HepG2 (cell line): ENCODE results near the gene CAD. TPM values are rescaled to one million over a fixed set of nuclear protein-coding genes. Genes with fewer than 3 reads are reported as not detected.

ENCODE experiments used
- CC2D1A ChIP-seq: sonication (generic); formaldehyde crosslinking; IDR thresholded peaks from 2 replicates; pipeline ENCODE4 v1.8.1; 2023; ENCODE audit warnings: mild to moderate bottlenecking, missing genetic modification reagents
- ESRRA ChIP-seq: sonication (generic); formaldehyde crosslinking; IDR thresholded peaks from 2 replicates; pipeline ENCODE4 v1.5.1; 2020; ENCODE audit warnings: mild to moderate bottlenecking, low read depth, missing genetic modification reagents
- HIC2 ChIP-seq: sonication (generic); formaldehyde crosslinking; IDR thresholded peaks from 2 replicates; pipeline ENCODE4 v1.9.0; 2022; ENCODE audit warnings: low read depth, missing genetic modification reagents
- MED8 ChIP-seq: sonication (generic); formaldehyde crosslinking; IDR thresholded peaks from 2 replicates; pipeline ENCODE4 v1.8.1; 2023; ENCODE audit warnings: mild to moderate bottlenecking, missing genetic modification reagents; ENCODE audit not compliant: insufficient replicate concordance
- MZF1 ChIP-seq: sonication (generic); formaldehyde crosslinking; IDR thresholded peaks from 2 replicates; pipeline ENCODE4 v1.8.1; 2023; ENCODE audit warnings: mild to moderate bottlenecking, missing genetic modification reagents, borderline replicate concordance
- POLR2A ChIP-seq, 2 experiments: IDR thresholded peaks; 2 replicates each; pipeline ENCODE4 v1.6.1; 2011; ENCODE audit warnings: low read depth in 2 of 2, low read length in 2 of 2, mild to moderate bottlenecking in 1 of 2, moderate library complexity in 1 of 2; ENCODE audit not compliant: insufficient read depth in 1 of 2
- RAD21 ChIP-seq: fragments of 450-650 bp; formaldehyde crosslinking; IDR thresholded peaks from 2 replicates; pipeline ENCODE4 v1.5.0; 2020; ENCODE audit warnings: mild to moderate bottlenecking
- REPIN1 ChIP-seq: sonication (generic); formaldehyde crosslinking; IDR thresholded peaks from 2 replicates; pipeline ENCODE4 v1.8.0; 2022; ENCODE audit warnings: missing genetic modification reagents, low read depth, mild to moderate bottlenecking, borderline replicate concordance
- SP2 ChIP-seq: sonication (generic); formaldehyde crosslinking; IDR thresholded peaks from 2 replicates; pipeline ENCODE4 v1.5.1; 2020; ENCODE audit warnings: mild to moderate bottlenecking, missing genetic modification reagents
- ZBTB20 ChIP-seq: sonication (generic); formaldehyde crosslinking; IDR thresholded peaks from 2 replicates; pipeline ENCODE4 v1.8.1; 2023; ENCODE audit warnings: missing genetic modification reagents, low read depth, mild to moderate bottlenecking, borderline replicate concordance
- ZFP90 ChIP-seq: sonication (generic); formaldehyde crosslinking; IDR thresholded peaks from 2 replicates; pipeline ENCODE4 v1.8.0; 2022; ENCODE audit warnings: missing genetic modification reagents, mild to moderate bottlenecking, inconsistent platforms, borderline replicate concordance
- ZNF282 ChIP-seq: fragments of 450-650 bp; IDR thresholded peaks from 2 replicates; pipeline ENCODE4 v1.6.1; 2018; ENCODE audit not compliant: partially characterized antibody
- ZNF556 ChIP-seq: sonication (generic); formaldehyde crosslinking; IDR thresholded peaks from 2 replicates; pipeline ENCODE4 v1.4.0; 2020; ENCODE audit warnings: mild to moderate bottlenecking, missing genetic modification reagents, borderline replicate concordance
- ZNF589 ChIP-seq: sonication (generic); formaldehyde crosslinking; conservative IDR thresholded peaks from 2 replicates; pipeline ENCODE4 v1.8.0; 2022; ENCODE audit warnings: mild to moderate bottlenecking, moderate library complexity, missing genetic modification reagents
- ZNF777 ChIP-seq: sonication (generic); formaldehyde crosslinking; IDR thresholded peaks from 2 replicates; pipeline ENCODE4 v1.4.0; 2020; ENCODE audit warnings: missing genetic modification reagents
- ZNF780A ChIP-seq: sonication (generic); formaldehyde crosslinking; IDR thresholded peaks from 2 replicates; pipeline ENCODE4 v1.8.0; 2022; ENCODE audit warnings: mild to moderate bottlenecking, missing genetic modification reagents, moderate library complexity
- ZSCAN5A ChIP-seq: sonication (generic); formaldehyde crosslinking; IDR thresholded peaks from 2 replicates; pipeline ENCODE4 v1.8.0; 2022; ENCODE audit warnings: mild to moderate bottlenecking, missing genetic modification reagents, borderline replicate concordance
- polyA plus RNA-seq, 8 experiments: library from polyadenylated mRNA; depleted of rRNA in 3 of 8; stranded (reverse) in 7 of 8; unstranded in 1 of 8; fragments of >200 nt; fragmentation: Illumina TruSeq in 4 of 8; extraction: Trizol in 4 of 8; gene quantifications; 2 replicates each; pipeline versions ENCODE4 v1.2.1 to v1.2.3, GENCODE V29; 2011 to 2016; ENCODE audit warnings: low read depth in 4 of 8, missing spikeins in 1 of 8, mixed read lengths in 1 of 8; ENCODE audit not compliant: insufficient read depth in 1 of 8
- total RNA-seq, 5 experiments: library from RNA; depleted of rRNA; stranded (reverse); fragments of >200 nt; fragmentation: Illumina TruSeq; extraction: Trizol; gene quantifications; 2 replicates each; pipeline ENCODE4 v1.2.3, GENCODE V29; 2016; ENCODE audit warnings: low read depth in 1 of 5
- TF ChIP-seq, protein P1 (sequence below): sonication (generic); formaldehyde crosslinking; IDR thresholded peaks from 2 replicates; pipeline ENCODE4 v1.4.0; 2020; ENCODE audit warnings: missing genetic modification reagents
- TF ChIP-seq, protein P2 (sequence below): IDR thresholded peaks from 2 replicates; pipeline ENCODE4 v1.4.0; 2020; ENCODE audit warnings: mild to moderate bottlenecking, missing genetic modification reagents
- TF ChIP-seq, protein P3 (sequence below): IDR thresholded peaks from 2 replicates; pipeline ENCODE4 v1.6.1; 2012; ENCODE audit warnings: inconsistent platforms

CAD gene
- total and polyA plus RNA-seq, 2 of the 13 experiments (the other 11 are each of a cell fraction or from before 2014, with no cell fraction given): 21.7 to 37.0 TPM

GRCh38 chr2:27249891-27250651, 32.9 kb downstream of the CAD start (continued):
- TF ChIP-seq ZSCAN5A (CRISPR knock-in tag) (no peak), SP2 (CRISPR knock-in tag) (peak; percentile 28; the same call in 1 of the 2 replicates), ESRRA (0 out of 2 replicates have a peak, but pooled peaks have one; percentile 24), ZNF777 (0 out of 2 replicates have a peak, but pooled peaks have one; percentile 52), MZF1 (0 out of 2 replicates have a peak, but pooled peaks have one; percentile 54), REPIN1 (CRISPR knock-in tag) (peak; percentile 89), RAD21 (CRISPR knock-in tag) (peak; percentile 97), POLR2A (IDR thresholded peaks at IDR 0.05; ENCODE audit: insufficient read depth in 1 of 2, low read depth in 2 of 2, low read length in 2 of 2) (0 out of 4 replicates have a peak, but pooled peaks of 1 of the 2 experiments have one; percentile 22), ZBTB20 (CRISPR knock-in tag) (0 out of 2 replicates have a peak, but pooled peaks have one; percentile 49), ZFP90 (CRISPR knock-in tag) (peak; percentile 74; the same call in 1 of the 2 replicates), HIC2 (CRISPR knock-in tag) (peak; percentile 78; the same call in 1 of the 2 replicates), CC2D1A (CRISPR knock-in tag) (no peak), ZNF589 (CRISPR knock-in tag) (no peak), MED8 (peak; percentile 19), ZNF282 (no peak), ZNF556 (CRISPR knock-in tag) (peak; percentile 74; the same call in 1 of the 2 replicates), ZNF780A (CRISPR knock-in tag) (no peak)
- TF ChIP-seq, protein P1, sequence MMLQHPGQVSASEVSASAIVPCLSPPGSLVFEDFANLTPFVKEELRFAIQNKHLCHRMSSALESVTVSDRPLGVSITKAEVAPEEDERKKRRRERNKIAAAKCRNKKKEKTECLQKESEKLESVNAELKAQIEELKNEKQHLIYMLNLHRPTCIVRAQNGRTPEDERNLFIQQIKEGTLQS (CRISPR knock-in tag): 0 out of 2 replicates have a peak, but pooled peaks have one; percentile 16
- TF ChIP-seq, protein P2, sequence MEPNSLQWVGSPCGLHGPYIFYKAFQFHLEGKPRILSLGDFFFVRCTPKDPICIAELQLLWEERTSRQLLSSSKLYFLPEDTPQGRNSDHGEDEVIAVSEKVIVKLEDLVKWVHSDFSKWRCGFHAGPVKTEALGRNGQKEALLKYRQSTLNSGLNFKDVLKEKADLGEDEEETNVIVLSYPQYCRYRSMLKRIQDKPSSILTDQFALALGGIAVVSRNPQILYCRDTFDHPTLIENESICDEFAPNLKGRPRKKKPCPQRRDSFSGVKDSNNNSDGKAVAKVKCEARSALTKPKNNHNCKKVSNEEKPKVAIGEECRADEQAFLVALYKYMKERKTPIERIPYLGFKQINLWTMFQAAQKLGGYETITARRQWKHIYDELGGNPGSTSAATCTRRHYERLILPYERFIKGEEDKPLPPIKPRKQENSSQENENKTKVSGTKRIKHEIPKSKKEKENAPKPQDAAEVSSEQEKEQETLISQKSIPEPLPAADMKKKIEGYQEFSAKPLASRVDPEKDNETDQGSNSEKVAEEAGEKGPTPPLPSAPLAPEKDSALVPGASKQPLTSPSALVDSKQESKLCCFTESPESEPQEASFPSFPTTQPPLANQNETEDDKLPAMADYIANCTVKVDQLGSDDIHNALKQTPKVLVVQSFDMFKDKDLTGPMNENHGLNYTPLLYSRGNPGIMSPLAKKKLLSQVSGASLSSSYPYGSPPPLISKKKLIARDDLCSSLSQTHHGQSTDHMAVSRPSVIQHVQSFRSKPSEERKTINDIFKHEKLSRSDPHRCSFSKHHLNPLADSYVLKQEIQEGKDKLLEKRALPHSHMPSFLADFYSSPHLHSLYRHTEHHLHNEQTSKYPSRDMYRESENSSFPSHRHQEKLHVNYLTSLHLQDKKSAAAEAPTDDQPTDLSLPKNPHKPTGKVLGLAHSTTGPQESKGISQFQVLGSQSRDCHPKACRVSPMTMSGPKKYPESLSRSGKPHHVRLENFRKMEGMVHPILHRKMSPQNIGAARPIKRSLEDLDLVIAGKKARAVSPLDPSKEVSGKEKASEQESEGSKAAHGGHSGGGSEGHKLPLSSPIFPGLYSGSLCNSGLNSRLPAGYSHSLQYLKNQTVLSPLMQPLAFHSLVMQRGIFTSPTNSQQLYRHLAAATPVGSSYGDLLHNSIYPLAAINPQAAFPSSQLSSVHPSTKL (CRISPR knock-in tag): peak; percentile 35; the same call in 1 of the 2 replicates
- TF ChIP-seq, protein P3, sequence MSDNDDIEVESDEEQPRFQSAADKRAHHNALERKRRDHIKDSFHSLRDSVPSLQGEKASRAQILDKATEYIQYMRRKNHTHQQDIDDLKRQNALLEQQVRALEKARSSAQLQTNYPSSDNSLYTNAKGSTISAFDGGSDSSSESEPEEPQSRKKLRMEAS: peak; percentile 95
